ENCODE results near the gene AQP6. TPM values are rescaled to one million over a fixed set of nuclear protein-coding genes. Genes with fewer than 3 reads are reported as not detected.

Gene AQP6
- total RNA-seq, 6 experiments from 2014 or later: 0.31 to 0.34 TPM; not detected in 4

GRCh38 chr12:50006280-50006679 lies 33.5 kb downstream of the AQP6 start:
- no peaks in the 10 kb centered on the region for H3K27me3 ChIP-seq
- H3K9me3 ChIP-seq: no peaks in the 10 kb centered on the region
- WGBS (ENCODE audit: insufficient coverage, low coverage, low lambda C conversion rate, missing lambda C conversion rate): 92% methylated on average over 7 of the region's 7 CpGs
- intact Hi-C loops (cut with DNase I): no loop called here
- DNase-seq (no peak), ATAC-seq (no peak)
- no peak overlapping the region for H3K27ac ChIP-seq
- TF ChIP-seq, protein P1, sequence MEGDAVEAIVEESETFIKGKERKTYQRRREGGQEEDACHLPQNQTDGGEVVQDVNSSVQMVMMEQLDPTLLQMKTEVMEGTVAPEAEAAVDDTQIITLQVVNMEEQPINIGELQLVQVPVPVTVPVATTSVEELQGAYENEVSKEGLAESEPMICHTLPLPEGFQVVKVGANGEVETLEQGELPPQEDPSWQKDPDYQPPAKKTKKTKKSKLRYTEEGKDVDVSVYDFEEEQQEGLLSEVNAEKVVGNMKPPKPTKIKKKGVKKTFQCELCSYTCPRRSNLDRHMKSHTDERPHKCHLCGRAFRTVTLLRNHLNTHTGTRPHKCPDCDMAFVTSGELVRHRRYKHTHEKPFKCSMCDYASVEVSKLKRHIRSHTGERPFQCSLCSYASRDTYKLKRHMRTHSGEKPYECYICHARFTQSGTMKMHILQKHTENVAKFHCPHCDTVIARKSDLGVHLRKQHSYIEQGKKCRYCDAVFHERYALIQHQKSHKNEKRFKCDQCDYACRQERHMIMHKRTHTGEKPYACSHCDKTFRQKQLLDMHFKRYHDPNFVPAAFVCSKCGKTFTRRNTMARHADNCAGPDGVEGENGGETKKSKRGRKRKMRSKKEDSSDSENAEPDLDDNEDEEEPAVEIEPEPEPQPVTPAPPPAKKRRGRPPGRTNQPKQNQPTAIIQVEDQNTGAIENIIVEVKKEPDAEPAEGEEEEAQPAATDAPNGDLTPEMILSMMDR (IDR thresholded peaks at IDR 0.05): no peak
- TF ChIP-seq POLR2A (IDR thresholded peaks at IDR 0.05): no peak
- H3K4me3 ChIP-seq: no peak overlapping the region
- H3K36me3 ChIP-seq: no peaks in the 10 kb centered on the region
- no peaks in the 10 kb centered on the region for H3K4me1 ChIP-seq

DNA sequence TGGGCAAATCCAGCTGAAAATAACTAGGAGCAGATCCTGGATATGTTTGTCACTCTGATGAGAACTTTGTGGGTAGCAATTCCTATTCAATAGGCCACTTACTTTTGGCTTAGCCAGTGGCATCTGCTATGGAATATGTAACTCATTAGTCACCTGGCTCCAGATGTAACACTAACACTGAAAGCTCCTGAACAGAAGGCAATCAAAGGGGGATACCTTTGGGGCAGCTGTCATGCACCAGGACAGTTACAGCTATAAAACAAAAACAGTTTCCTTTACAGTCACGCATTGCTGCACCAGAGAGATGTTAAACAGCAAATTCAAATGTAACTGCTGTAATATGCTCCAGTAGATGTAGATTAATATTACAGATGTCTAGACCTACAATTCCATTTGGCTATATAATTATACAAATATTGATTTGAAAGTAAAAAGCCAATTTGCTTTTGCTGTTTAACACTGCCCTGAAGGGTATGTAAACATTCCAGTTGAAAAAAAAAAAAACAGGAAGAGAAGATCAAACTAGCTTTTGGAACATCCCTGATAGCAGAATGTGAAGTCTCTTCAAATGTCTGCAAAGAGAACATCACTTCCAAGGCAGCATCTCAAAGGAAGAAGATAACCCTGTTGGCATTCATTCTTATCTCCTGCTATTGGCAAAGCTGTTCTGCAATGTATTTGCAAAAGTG lies 34.2 kb downstream of the AQP6 start:
- ATAC-seq: no peak
- Histone ChIP-seq H3K9me3 (no peaks in the 10 kb centered on the region), H3K36me3 (no peaks in the 10 kb centered on the region), H3K4me1 (no peaks in the 10 kb centered on the region), H3K27me3 (no peaks in the 10 kb centered on the region), H3K4me3 (no peak overlapping the region), H3K27ac (no peak overlapping the region)
- intact Hi-C loops (cut with DNase I): no loop called here
- TF ChIP-seq, protein P1 (IDR thresholded peaks at IDR 0.05): no peak
- no peak for TF ChIP-seq POLR2A (IDR thresholded peaks at IDR 0.05)
- WGBS (ENCODE audit: insufficient coverage, low coverage, low lambda C conversion rate, missing lambda C conversion rate): 88% methylated on average over 1 of the region's 1 CpG
- no peak for DNase-seq

DNA sequence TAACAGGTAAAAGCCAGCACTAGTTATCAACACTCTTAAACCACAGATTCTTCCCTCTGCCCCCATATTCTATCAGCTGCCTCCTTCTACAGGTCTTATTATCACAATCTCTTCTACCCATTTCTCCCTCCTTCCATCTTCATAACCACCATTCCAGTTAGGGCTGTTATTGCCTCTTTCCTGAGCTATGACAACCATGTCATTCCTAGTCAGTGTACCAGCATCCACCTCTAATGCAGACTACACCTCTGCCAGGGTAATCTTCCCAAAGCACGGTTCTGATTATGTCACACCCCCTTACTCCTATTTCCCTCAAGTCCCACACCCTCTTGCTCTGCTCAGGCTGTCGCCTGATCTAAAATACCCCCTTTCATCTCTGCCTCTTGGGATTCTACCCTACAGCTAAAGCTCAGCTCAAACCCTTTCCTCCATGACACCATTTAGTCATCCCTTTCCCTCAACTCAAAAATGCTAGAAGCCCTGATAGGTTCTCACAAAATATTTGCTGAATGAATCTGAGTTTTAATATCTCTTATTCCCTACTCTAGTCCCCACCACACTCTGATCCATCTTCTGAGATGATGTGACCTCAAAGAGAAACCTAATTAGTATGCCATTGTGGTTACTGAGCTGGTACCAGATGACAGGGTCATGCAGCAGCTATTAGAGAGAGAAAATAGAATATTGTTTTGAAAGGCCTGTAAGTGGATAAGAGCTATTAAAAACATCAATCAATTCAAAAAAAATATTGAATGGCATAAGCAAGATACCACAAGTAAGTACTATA lies 40.8 kb downstream of the AQP6 start:
- no peaks in the 10 kb centered on the region for H3K9me3 ChIP-seq
- no peaks in the 10 kb centered on the region for H3K27me3 ChIP-seq
- H3K4me1 ChIP-seq: peaks cover 0 to 14% (median 0%) of the 10 kb centered on the region in 4 donors
- no peak overlapping the region for H3K27ac ChIP-seq
- no peak overlapping the region for H3K4me3 ChIP-seq
- no peak for TF ChIP-seq POLR2A (IDR thresholded peaks at IDR 0.05)
- TF ChIP-seq, protein P1 (IDR thresholded peaks at IDR 0.05): no peak
- DNase-seq (no peak), ATAC-seq (no peak)
- 100% methylated on average over 2 of the region's 2 CpGs for WGBS (ENCODE audit: insufficient coverage, low coverage, low lambda C conversion rate, missing lambda C conversion rate)
- intact Hi-C loops (cut with DNase I): no loop called here
- no peaks in the 10 kb centered on the region for H3K36me3 ChIP-seq

DNA sequence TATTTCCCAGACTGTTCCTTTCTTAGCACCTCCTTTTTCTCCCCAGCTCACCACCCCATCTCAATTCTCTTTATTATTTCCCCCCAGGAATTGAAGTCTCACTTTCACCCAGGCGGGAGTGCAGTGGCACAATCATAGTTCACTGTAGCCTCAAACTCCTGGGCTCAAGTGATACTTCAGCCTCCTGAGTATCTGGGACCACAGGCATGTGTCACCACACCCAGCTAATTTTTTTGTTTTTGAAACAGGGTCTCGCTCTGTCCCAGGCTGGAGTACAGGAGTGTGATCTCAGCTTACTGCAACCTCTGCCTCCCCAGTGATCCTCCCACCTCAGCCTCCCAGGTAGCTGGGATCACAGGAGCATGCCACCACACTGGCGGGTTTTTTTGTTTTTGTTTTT lies 41.6 kb downstream of the AQP6 start:
- WGBS (ENCODE audit: insufficient coverage, low coverage, low lambda C conversion rate, missing lambda C conversion rate): 100% methylated on average over 3 of the region's 3 CpGs
- TF ChIP-seq POLR2A (IDR thresholded peaks at IDR 0.05): no peak
- TF ChIP-seq, protein P1 (IDR thresholded peaks at IDR 0.05): no peak
- intact Hi-C loops (cut with DNase I): no loop called here
- H3K27me3 ChIP-seq: no peaks in the 10 kb centered on the region
- H3K4me1 ChIP-seq: peaks cover 0 to 14% (median 0%) of the 10 kb centered on the region in 4 donors
- no peak overlapping the region for H3K27ac ChIP-seq
- DNase-seq: no peak
- no peaks in the 10 kb centered on the region for H3K36me3 ChIP-seq
- H3K4me3 ChIP-seq: no peak overlapping the region
- no peak for ATAC-seq
- H3K9me3 ChIP-seq: no peaks in the 10 kb centered on the region

All from right lobe of liver (tissue), 6 donors.